Ishikawa (cell line): Measurements from ENCODE around the gene ZBTB22.

Experiments used
- CEBPB ChIP-seq: IDR thresholded peaks from 2 replicates; pipeline ENCODE4 v1.6.1; 2012
- CREB1 ChIP-seq: IDR thresholded peaks from 2 replicates; pipeline ENCODE4 v1.6.1; 2012; ENCODE audit warnings: low read depth
- EP300 ChIP-seq: IDR thresholded peaks from 2 replicates; pipeline ENCODE4 v1.6.1; 2012; ENCODE audit warnings: borderline replicate concordance
- FOXM1 ChIP-seq: IDR thresholded peaks from 2 replicates; pipeline ENCODE4 v1.6.1; 2012; ENCODE audit warnings: low read depth, borderline replicate concordance
- TAF1 ChIP-seq: IDR thresholded peaks from 2 replicates; pipeline ENCODE4 v1.6.1; 2012; ENCODE audit warnings: low read depth, mild to moderate bottlenecking
- TCF12 ChIP-seq: IDR thresholded peaks from 2 replicates; pipeline ENCODE4 v1.6.1; 2012; ENCODE audit warnings: low read depth
- YY1 ChIP-seq: IDR thresholded peaks from 2 replicates; pipeline ENCODE4 v1.6.1; 2012; ENCODE audit warnings: low read depth

- TF ChIP-seq EP300: no peak
- TF ChIP-seq TAF1: no peak
- no peak for TF ChIP-seq TCF12
- no peak for TF ChIP-seq CEBPB
- TF ChIP-seq YY1: no peak
- no peak for TF ChIP-seq CREB1
- no peak for TF ChIP-seq FOXM1
Observed at GRCh38 chr6:33330736-33331135, 13.2 kb upstream of the ZBTB22 start.
